RWPE2 (cell line): ENCODE results near the gene STX18.

Experiments
- ATAC-seq: fragments of 200-7000 bp; cut with Tn5 transposase; 3 replicates; pipeline ENCODE4 v1.9.1; 2021; ENCODE audit warnings: low read depth
- DNase-seq: peaks from one replicate; pipeline ENCODE4 v3.0.0-alpha.2; 2020; ENCODE audit warnings: low spot score
- H3K27ac ChIP-seq: fragments of 450-650 bp; 2 replicates; pipeline ENCODE4 v1.5.1; 2017; ENCODE audit warnings: mild to moderate bottlenecking; ENCODE audit not compliant: poor library complexity, severe bottlenecking
- H3K27me3 ChIP-seq: fragments of 250-450 bp; sonication (Bioruptor Pico); 2 replicates; pipeline ENCODE4 v1.5.1; 2021; ENCODE audit warnings: mild to moderate bottlenecking, moderate library complexity; ENCODE audit not compliant: insufficient read depth, poor library complexity, severe bottlenecking
- H3K36me3 ChIP-seq: fragments of 250-450 bp; sonication (Bioruptor Pico); 2 replicates; pipeline ENCODE4 v1.5.1; 2020; ENCODE audit warnings: low read depth, mild to moderate bottlenecking, moderate library complexity
- H3K4me1 ChIP-seq: fragments of 250-450 bp; sonication (Bioruptor Pico); 2 replicates; pipeline ENCODE4 v1.5.1; 2021; ENCODE audit warnings: mild to moderate bottlenecking, moderate library complexity; ENCODE audit not compliant: insufficient read depth, poor library complexity, severe bottlenecking
- H3K4me3 ChIP-seq: fragments of 250-450 bp; sonication (Bioruptor Pico); 2 replicates; pipeline ENCODE4 v1.5.1; 2021; ENCODE audit warnings: mild to moderate bottlenecking, moderate library complexity; ENCODE audit not compliant: severe bottlenecking
- H3K9me3 ChIP-seq: fragments of 250-450 bp; sonication (Bioruptor Pico); 2 replicates; pipeline ENCODE4 v1.5.1; 2021; ENCODE audit warnings: mild to moderate bottlenecking, moderate library complexity; ENCODE audit not compliant: severe bottlenecking
- TF ChIP-seq, protein P1 (sequence below): fragments of 450-650 bp; IDR thresholded peaks from one replicate; pipeline ENCODE4 v1.5.1; 2017; ENCODE audit warnings: mild to moderate bottlenecking, moderate library complexity; ENCODE audit not compliant: poor library complexity, severe bottlenecking

Gene STX18

GRCh38 chr4:4437798-4438470 is 103.9 kb downstream of the STX18 start:
- H3K27me3 ChIP-seq = no peaks in the 10 kb centered on the region
- ATAC-seq (no peak), DNase-seq (no peak)
- H3K27ac ChIP-seq = no peak overlapping the region
- H3K36me3 ChIP-seq = no peaks in the 10 kb centered on the region; the same call in none of the 2 replicates
- H3K4me3 ChIP-seq = no peak overlapping the region
- H3K4me1 ChIP-seq = no peaks in the 10 kb centered on the region
- TF ChIP-seq, protein P1, sequence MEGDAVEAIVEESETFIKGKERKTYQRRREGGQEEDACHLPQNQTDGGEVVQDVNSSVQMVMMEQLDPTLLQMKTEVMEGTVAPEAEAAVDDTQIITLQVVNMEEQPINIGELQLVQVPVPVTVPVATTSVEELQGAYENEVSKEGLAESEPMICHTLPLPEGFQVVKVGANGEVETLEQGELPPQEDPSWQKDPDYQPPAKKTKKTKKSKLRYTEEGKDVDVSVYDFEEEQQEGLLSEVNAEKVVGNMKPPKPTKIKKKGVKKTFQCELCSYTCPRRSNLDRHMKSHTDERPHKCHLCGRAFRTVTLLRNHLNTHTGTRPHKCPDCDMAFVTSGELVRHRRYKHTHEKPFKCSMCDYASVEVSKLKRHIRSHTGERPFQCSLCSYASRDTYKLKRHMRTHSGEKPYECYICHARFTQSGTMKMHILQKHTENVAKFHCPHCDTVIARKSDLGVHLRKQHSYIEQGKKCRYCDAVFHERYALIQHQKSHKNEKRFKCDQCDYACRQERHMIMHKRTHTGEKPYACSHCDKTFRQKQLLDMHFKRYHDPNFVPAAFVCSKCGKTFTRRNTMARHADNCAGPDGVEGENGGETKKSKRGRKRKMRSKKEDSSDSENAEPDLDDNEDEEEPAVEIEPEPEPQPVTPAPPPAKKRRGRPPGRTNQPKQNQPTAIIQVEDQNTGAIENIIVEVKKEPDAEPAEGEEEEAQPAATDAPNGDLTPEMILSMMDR = no peak
- H3K9me3 ChIP-seq = no peaks in the 10 kb centered on the region

DNA sequence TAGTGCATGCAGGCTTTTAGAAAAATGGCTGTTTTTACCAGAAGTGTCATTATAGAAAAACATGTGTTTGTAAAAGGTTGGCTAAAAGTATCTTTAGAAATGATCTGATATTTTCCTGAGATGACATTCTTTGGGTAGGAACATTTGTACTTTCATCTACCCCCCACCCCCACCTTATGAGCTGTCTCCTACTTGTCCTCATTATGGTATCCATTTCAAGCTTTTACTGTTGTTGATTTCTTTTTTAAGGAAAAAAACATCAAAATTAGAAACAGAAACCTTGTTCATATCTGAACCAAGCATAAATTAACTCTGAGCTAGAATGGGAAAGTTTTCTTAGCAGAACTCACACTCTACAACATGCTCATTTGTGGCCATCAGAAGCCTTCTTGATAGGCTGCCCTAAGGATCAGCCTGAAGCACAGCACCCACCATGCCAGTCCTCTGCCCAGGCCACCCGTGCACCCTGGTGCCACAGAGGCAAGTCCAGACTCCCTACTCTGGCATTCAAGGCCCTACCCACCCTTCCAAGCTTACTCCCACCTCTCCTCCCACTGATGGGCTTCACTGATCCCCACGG is 105.5 kb downstream of the STX18 start:
- ATAC-seq (no peak), DNase-seq (no peak)
- Histone ChIP-seq H3K9me3 (no peaks in the 10 kb centered on the region), H3K27me3 (no peaks in the 10 kb centered on the region), H3K4me3 (no peak overlapping the region), H3K4me1 (no peaks in the 10 kb centered on the region), H3K27ac (no peak overlapping the region), H3K36me3 (no peaks in the 10 kb centered on the region; the same call in none of the 2 replicates)
- TF ChIP-seq, protein P1 = no peak

GRCh38 chr4:4433941-4434340 is 107.9 kb downstream of the STX18 start:
- H3K27ac ChIP-seq = no peak overlapping the region
- no peaks in the 10 kb centered on the region for H3K9me3 ChIP-seq
- peaks cover 3% of the 10 kb centered on the region for H3K4me1 ChIP-seq
- TF ChIP-seq, protein P1 = no peak
- no peaks in the 10 kb centered on the region; the same call in 1 of the 2 replicates for H3K36me3 ChIP-seq
- no peak for DNase-seq
- H3K27me3 ChIP-seq = no peaks in the 10 kb centered on the region
- no peak for ATAC-seq
- H3K4me3 ChIP-seq = no peak overlapping the region

DNA sequence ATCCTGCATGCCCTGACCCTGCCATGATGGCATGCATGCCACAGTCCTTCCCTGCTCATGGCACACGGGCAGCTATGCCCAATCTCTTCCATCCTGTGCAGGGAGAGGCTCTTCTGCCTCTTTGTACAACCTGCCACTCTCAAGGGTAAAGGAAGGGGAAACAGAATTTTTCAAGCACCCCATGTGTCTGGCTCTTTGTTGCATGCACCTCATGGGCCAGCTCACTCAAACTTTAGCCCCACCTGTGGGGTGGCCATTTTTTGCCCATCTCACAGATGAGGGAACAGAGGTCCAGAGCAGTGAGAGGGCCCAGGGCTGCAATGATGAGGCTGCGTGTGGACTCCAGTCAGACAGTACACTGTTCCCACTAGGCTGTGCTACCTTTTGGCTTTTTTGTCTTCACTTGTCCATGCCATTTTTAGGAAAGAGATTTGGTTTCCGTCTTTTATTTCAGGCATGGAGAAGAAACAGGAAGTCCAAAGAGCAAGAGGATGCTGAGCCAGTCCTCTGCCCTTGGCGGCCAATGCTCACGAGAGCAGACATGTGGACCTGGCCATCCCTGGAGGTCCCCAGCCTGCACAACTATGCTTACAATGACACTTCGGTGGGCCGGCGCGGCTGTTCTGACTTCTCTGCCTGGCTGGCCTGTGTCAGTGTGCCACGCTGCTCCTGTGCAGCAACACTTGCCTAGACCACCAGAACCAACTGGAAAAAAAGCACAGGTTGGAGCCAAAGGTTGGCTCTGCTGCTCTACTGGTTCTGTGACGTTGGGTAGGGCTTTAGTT is 109.3 kb downstream of the STX18 start:
- H3K27me3 ChIP-seq = no peaks in the 10 kb centered on the region
- no peak overlapping the region for H3K27ac ChIP-seq
- H3K4me1 ChIP-seq = peaks cover 3% of the 10 kb centered on the region
- H3K9me3 ChIP-seq = no peaks in the 10 kb centered on the region
- no peak for DNase-seq
- H3K36me3 ChIP-seq = no peaks in the 10 kb centered on the region; the same call in 1 of the 2 replicates
- ATAC-seq = no peak
- TF ChIP-seq, protein P1 = no peak
- H3K4me3 ChIP-seq = no peak overlapping the region
